D721Med (cell line): ENCODE measurements around the gene PRSS27.
"Not testable (repeated sequence)": the region's sequence is repeated elsewhere in the genome, so short reads cannot be mapped to it uniquely, and the experiment has no call there.

Source experiments
- DNase-seq: peaks from one replicate; pipeline ENCODE4 v3.0.0; 2011; ENCODE audit warnings: low spot score; ENCODE audit not compliant: insufficient read length
- FAIRE-seq: peaks from 2 replicates; lab custom pipeline; 2011; peaks lifted over from hg19 to GRCh38; lab: Jason Lieb, UNC
- CTCF ChIP-seq: IDR thresholded peaks from 2 replicates; pipeline ENCODE4 v1.5.1; 2012; ENCODE audit warnings: mild to moderate bottlenecking, control low read depth; ENCODE audit not compliant: insufficient read depth; ENCODE audit errors: missing control alignments

PRSS27 gene

GRCh38 chr16:2686912-2687507 is 33.0 kb downstream of the PRSS27 start:
- DNase-seq: peak; percentile 12
- no peak for TF ChIP-seq CTCF

GRCh38 chr16:2686075-2686474 is 33.9 kb downstream of the PRSS27 start:
- DNase-seq, FAIRE-seq: not testable (repeated sequence)

More at GRCh38 chr16:2686912-2687507, 33.0 kb downstream of the PRSS27 start:
- FAIRE-seq: no peak

GRCh38 chr16:2683041-2683440 is 37.0 kb downstream of the PRSS27 start:
- FAIRE-seq: not testable (repeated sequence)

GRCh38 chr16:2682209-2683021 is 37.6 kb downstream of the PRSS27 start, which contains the start of gene KCTD5:
TSS of gene KCTD5 (plus strand) at chr16:2682523. CDS start at chr16:2682549, 26 bp downstream.
- no peak for FAIRE-seq
- no peak for TF ChIP-seq CTCF

More at GRCh38 chr16:2683041-2683440, 37.0 kb downstream of the PRSS27 start:
- not testable (repeated sequence) for DNase-seq

GRCh38 chr16:2680360-2680759 is 39.7 kb downstream of the PRSS27 start:
- not testable (repeated sequence) for FAIRE-seq, DNase-seq

More at GRCh38 chr16:2682209-2683021, 37.6 kb downstream of the PRSS27 start, which contains the start of gene KCTD5:
- peak; percentile 97 for DNase-seq

GRCh38 chr16:2679902-2680301 is 40.1 kb downstream of the PRSS27 start:
- DNase-seq, FAIRE-seq: not testable (repeated sequence)

GRCh38 chr16:2678206-2678965 is 41.6 kb downstream of the PRSS27 start:
- not testable (repeated sequence) for DNase-seq, FAIRE-seq

GRCh38 chr16:2676937-2677336 is 43.1 kb downstream of the PRSS27 start:
- not testable (repeated sequence) for FAIRE-seq, DNase-seq

GRCh38 chr16:2675714-2676113 is 44.3 kb downstream of the PRSS27 start:
- no peak for TF ChIP-seq CTCF
- no peak for DNase-seq
- no peak for FAIRE-seq

GRCh38 chr16:2675021-2675420 is 45.0 kb downstream of the PRSS27 start:
- DNase-seq (no peak), FAIRE-seq (no peak)
- TF ChIP-seq CTCF: no peak
